ENCODE measurements around the gene ZFP36L2. TPM values are rescaled to one million over a fixed set of nuclear protein-coding genes. Genes with fewer than 3 reads are reported as not detected.

Gene ZFP36L2
- total and polyA plus RNA-seq, 5 donors = 40.3 to 73.0 (median 66.4) TPM

DNA sequence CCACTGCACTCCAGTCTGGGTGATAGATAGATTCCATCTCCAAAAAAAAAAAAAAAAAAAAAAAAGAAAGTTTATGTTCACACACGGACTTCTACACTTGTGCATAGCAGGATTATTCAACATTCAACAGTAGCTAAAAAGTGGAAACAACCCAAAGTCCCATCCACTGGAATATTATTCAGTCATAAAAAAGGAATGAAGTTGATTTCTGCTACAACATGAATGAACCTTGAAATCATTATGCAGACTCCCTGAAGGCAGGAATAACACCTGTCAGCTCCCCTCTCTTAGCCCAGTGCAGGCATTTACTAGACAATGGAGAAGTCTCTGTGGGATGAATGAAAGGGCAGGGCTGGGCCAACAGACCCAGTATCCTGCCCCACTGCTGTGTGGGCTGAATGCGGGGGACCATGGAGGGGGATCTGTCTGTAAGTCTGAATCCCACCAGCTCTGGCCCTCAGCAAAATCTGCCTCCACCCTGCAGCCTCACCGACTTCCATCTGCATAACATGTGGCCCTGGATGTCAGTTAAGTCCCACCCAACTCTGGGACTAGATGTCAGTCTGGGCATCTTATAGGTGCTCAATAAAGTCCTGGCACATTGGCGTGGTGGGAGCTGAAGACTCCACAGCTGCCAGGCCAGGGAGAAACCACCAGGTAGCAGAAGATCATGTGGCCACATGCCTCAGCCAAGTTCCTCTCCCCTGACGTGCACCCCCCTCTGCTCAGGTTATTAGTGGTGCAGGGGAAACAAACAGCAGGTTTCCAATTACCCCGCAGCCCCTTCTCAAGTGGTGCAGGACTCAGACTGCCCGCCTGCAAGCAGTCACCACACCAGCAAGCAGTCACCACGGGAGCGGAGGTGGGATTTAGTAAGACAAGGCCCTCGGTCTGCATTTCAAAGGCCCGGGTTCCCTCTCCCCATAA is 8.9 kb downstream of the ZFP36L2 start:
- no peak overlapping the region for H3K4me3 ChIP-seq (ENCODE audit: low read length)
- H3K9me3 ChIP-seq (ENCODE audit: control insufficient read depth, low read length) = no peaks in the 10 kb centered on the region
- ATAC-seq (no peak), DNase-seq (peak in 1 of 3 donors; percentile 58)
- H3K27ac ChIP-seq (ENCODE audit: low read length) = peak overlapping the region; percentile 85
- peaks cover 17% of the 10 kb centered on the region for H3K4me1 ChIP-seq (ENCODE audit: control insufficient read depth, insufficient read depth, low read length)
- 53% methylated on average over 11 of the region's 11 CpGs for WGBS
- intact Hi-C loops (cut with DNase I) = loop anchor here in 2 of 4 donors (5.0 to 10.0 kb wide), 2 partner anchors 53 to 55 kb away; no protein-coding TSS in a partner anchor
- no peaks in the 10 kb centered on the region for H3K27me3 ChIP-seq (ENCODE audit: control insufficient read depth, insufficient read depth)

DNA sequence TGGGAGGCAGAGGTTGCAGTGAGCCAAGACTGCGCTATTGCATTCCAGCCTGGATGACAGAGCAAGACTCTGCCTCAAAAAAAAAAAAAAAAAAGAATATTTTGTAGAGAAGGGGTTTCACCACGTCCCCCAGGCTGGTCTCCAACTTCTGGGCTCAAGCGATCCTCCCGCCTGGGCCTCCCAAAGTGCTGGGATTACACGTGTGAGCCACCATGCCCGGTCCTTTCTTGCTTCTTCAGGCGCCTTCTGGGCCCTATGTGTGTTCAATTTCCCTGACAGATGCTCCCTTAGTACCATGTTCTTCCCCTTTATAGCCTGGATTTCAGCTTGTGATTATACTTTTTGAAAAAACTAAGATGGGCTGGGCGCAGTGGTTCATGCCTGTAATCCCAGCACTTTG is 9.8 kb downstream of the ZFP36L2 start:
- Histone ChIP-seq H3K4me3 (ENCODE audit: low read length) (no peak overlapping the region), H3K4me1 (ENCODE audit: control insufficient read depth, insufficient read depth, low read length) (peaks cover 17% of the 10 kb centered on the region), H3K27me3 (ENCODE audit: control insufficient read depth, insufficient read depth) (no peaks in the 10 kb centered on the region), H3K9me3 (ENCODE audit: control insufficient read depth, low read length) (no peaks in the 10 kb centered on the region), H3K27ac (ENCODE audit: low read length) (peak overlapping the region; percentile 15)
- ATAC-seq (no peak), DNase-seq (peak in 1 of 3 donors; percentile 6)
- WGBS = 93% methylated on average over 8 of the region's 8 CpGs
- intact Hi-C loops (cut with DNase I) = loop anchor here in 2 of 4 donors (5.0 to 10.0 kb wide), 2 partner anchors 52 to 54 kb away; no protein-coding TSS in a partner anchor

GRCh38 chr2:43215673-43216255 is 10.6 kb downstream of the ZFP36L2 start:
- H3K4me3 ChIP-seq (ENCODE audit: low read length) = no peak overlapping the region
- no peaks in the 10 kb centered on the region for H3K9me3 ChIP-seq (ENCODE audit: control insufficient read depth, low read length)
- WGBS = 79% methylated on average over 6 of the region's 6 CpGs
- intact Hi-C loops (cut with DNase I) = loop anchor here in 2 of 4 donors (5.0 to 10.0 kb wide), 2 partner anchors 51 to 53 kb away; no protein-coding TSS in a partner anchor
- H3K27me3 ChIP-seq (ENCODE audit: control insufficient read depth, insufficient read depth) = no peaks in the 10 kb centered on the region
- H3K4me1 ChIP-seq (ENCODE audit: control insufficient read depth, insufficient read depth, low read length) = peaks cover 14% of the 10 kb centered on the region
- ATAC-seq (no peak), DNase-seq (peak in 1 of 3 donors; percentile 44)
- no peak overlapping the region for H3K27ac ChIP-seq (ENCODE audit: low read length)

- Histone ChIP-seq H3K4me3 (ENCODE audit: low read length) (no peak overlapping the region), H3K9me3 (ENCODE audit: control insufficient read depth, low read length) (no peaks in the 10 kb centered on the region), H3K27ac (ENCODE audit: low read length) (no peak overlapping the region), H3K4me1 (ENCODE audit: control insufficient read depth, insufficient read depth, low read length) (peaks cover 12% of the 10 kb centered on the region), H3K27me3 (ENCODE audit: control insufficient read depth, insufficient read depth) (no peaks in the 10 kb centered on the region)
- intact Hi-C loops (cut with DNase I) = loop anchor here in 1 of 4 donors (10.0 kb wide), 1 partner anchor 49 kb away; no protein-coding TSS in a partner anchor
- no peak for ATAC-seq
- DNase-seq = peak in 2 of 3 donors; percentile 18 to 45
- WGBS = 86% methylated on average over 5 of the region's 5 CpGs
Measured at GRCh38 chr2:43214253-43214652, 12.2 kb downstream of the ZFP36L2 start.

GRCh38 chr2:43212931-43213330 is 13.5 kb downstream of the ZFP36L2 start:
- DNase-seq (peak; percentile 61 to 76 (median 61)), ATAC-seq (peak; percentile 8 to 22)
- Histone ChIP-seq H3K27ac (ENCODE audit: low read length) (no peak overlapping the region), H3K9me3 (ENCODE audit: control insufficient read depth, low read length) (no peaks in the 10 kb centered on the region), H3K4me1 (ENCODE audit: control insufficient read depth, insufficient read depth, low read length) (peaks cover 4% of the 10 kb centered on the region), H3K27me3 (ENCODE audit: control insufficient read depth, insufficient read depth) (no peaks in the 10 kb centered on the region), H3K4me3 (ENCODE audit: low read length) (no peak overlapping the region)
- 77% methylated on average over 3 of the region's 3 CpGs for WGBS
- intact Hi-C loops (cut with DNase I) = loop anchor here in 1 of 4 donors (10.0 kb wide), 1 partner anchor 48 kb away; no protein-coding TSS in a partner anchor

DNA sequence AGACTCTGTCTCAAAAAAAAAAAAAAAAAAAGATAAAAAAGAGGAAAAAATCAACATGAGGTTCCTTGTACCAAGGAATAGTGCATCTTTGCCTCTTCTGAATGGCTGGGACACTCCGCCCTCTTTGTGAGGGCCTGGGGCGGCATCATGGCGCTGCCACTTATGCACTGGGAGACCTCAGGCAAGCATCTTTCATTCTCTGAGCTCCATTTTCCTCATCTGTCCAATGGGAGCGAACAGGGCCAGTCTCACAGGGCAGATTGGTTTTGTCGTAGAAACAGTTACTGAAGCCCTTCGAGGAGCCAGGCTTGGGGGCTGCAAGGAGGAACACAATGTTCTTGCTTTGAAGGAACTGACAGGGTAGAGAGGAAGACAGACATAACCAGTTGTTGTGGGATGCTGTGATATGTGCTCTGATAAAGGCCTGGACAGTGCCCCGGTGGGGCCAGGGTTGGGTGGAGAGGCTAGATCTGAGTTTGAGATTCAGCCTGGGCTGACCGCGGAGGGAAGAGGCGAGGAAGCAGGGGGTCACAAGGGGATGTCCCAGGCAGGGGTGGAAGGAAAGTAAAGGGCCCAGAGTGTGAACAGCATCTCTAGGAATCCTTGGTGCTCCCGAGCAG is 14.1 kb downstream of the ZFP36L2 start:
- intact Hi-C loops (cut with DNase I) = loop anchor here in 1 of 4 donors (10.0 kb wide), 1 partner anchor 48 kb away; no protein-coding TSS in a partner anchor
- no peaks in the 10 kb centered on the region for H3K4me1 ChIP-seq (ENCODE audit: control insufficient read depth, insufficient read depth, low read length)
- H3K4me3 ChIP-seq (ENCODE audit: low read length) = no peak overlapping the region
- 90% methylated on average over 11 of the region's 11 CpGs for WGBS
- no peaks in the 10 kb centered on the region for H3K27me3 ChIP-seq (ENCODE audit: control insufficient read depth, insufficient read depth)
- peak in 1 of 2 donors; percentile 11 for ATAC-seq
- no peaks in the 10 kb centered on the region for H3K9me3 ChIP-seq (ENCODE audit: control insufficient read depth, low read length)
- H3K27ac ChIP-seq (ENCODE audit: low read length) = no peak overlapping the region
- DNase-seq = peak in 2 of 3 donors; percentile 15 to 25

DNA sequence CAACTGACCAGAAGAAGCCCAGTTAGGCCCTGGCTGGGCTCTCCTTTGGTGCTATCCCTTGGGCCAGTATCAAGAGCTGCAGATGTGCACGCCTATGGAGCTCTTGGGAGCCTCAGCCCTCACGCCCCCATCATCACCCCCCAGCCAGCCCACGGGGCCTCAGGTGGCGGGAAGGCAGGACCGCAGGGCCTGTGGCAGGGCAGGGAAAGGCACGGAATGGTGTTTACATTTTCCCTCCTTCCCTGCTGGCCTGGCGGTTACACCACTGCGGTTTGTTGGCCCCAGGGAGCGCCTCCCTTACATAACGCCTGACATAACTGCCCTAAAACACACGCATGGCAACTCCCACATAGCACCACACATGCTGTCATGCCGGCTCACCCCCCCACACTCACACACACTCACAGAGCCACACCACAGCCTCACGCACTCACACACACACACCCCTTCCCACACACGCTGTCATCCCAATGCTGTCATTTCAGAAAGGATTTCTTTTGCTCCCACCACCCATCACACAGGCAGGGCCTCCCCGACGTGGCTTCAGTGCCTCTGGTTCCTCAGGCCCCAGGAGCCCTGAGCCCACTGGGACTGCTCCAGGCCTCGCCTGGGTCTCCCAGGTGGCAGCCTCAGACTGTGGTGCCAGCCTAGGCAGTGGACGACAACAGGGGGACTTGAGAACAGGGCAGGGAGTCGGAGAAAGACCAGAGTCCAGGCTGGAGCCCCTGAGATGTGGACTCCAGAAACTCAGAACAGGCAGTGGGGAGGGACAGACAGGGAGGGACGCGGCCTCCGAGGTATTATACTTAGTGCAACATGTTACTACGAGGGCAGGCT is 15.7 kb downstream of the ZFP36L2 start:
- no peak overlapping the region for H3K4me3 ChIP-seq (ENCODE audit: low read length)
- DNase-seq = peak; percentile 57 to 86 (median 73)
- no peak overlapping the region for H3K27ac ChIP-seq (ENCODE audit: low read length)
- no peaks in the 10 kb centered on the region for H3K4me1 ChIP-seq (ENCODE audit: control insufficient read depth, insufficient read depth, low read length)
- intact Hi-C loops (cut with DNase I) = loop anchor here in 1 of 4 donors (10.0 kb wide), 1 partner anchor 46 kb away; no protein-coding TSS in a partner anchor
- H3K9me3 ChIP-seq (ENCODE audit: control insufficient read depth, low read length) = no peaks in the 10 kb centered on the region
- 65% methylated on average over 23 of the region's 23 CpGs for WGBS
- H3K27me3 ChIP-seq (ENCODE audit: control insufficient read depth, insufficient read depth) = no peaks in the 10 kb centered on the region
- ATAC-seq = peak; percentile 61 to 76

- ATAC-seq (no peak), DNase-seq (peak in 2 of 3 donors; percentile 56 to 57)
- H3K27ac ChIP-seq (ENCODE audit: low read length) = no peak overlapping the region
- intact Hi-C loops (cut with DNase I) = loop anchor here in 1 of 4 donors (10.0 kb wide), 1 partner anchor 45 kb away; no protein-coding TSS in a partner anchor
- H3K9me3 ChIP-seq (ENCODE audit: control insufficient read depth, low read length) = no peaks in the 10 kb centered on the region
- WGBS = 78% methylated on average over 6 of the region's 6 CpGs
- H3K4me1 ChIP-seq (ENCODE audit: control insufficient read depth, insufficient read depth, low read length) = no peaks in the 10 kb centered on the region
- no peaks in the 10 kb centered on the region for H3K27me3 ChIP-seq (ENCODE audit: control insufficient read depth, insufficient read depth)
- H3K4me3 ChIP-seq (ENCODE audit: low read length) = no peak overlapping the region
Measured at GRCh38 chr2:43210125-43210466, 16.3 kb downstream of the ZFP36L2 start.

GRCh38 chr2:43209204-43209717 is 17.1 kb downstream of the ZFP36L2 start:
- intact Hi-C loops (cut with DNase I) = no loop called here
- ATAC-seq (no peak), DNase-seq (peak in 2 of 3 donors; percentile 6 to 17)
- Histone ChIP-seq H3K4me3 (ENCODE audit: low read length) (no peak overlapping the region), H3K4me1 (ENCODE audit: control insufficient read depth, insufficient read depth, low read length) (no peaks in the 10 kb centered on the region), H3K27ac (ENCODE audit: low read length) (no peak overlapping the region), H3K9me3 (ENCODE audit: control insufficient read depth, low read length) (no peaks in the 10 kb centered on the region), H3K27me3 (ENCODE audit: control insufficient read depth, insufficient read depth) (no peaks in the 10 kb centered on the region)
- 96% methylated on average over 5 of the region's 5 CpGs for WGBS
